Stimulated activated CD8-positive, alpha-beta memory T cell treated with anti-CD3 and anti-CD28 coated beads, Interleukin-12 subunit alpha, Interleukin-12 subunit beta, amount 100 ng/mL, for 4 hours (primary cell): Measurements from ENCODE around the gene ADSL.

Source experiments
- DNase-seq: peaks from one replicate; pipeline ENCODE4 v3.0.0-alpha.2; 2020; ENCODE audit warnings: low read depth

The ADSL gene

GRCh38 chr22:40405178-40406062, 59.1 kb downstream of the ADSL start:
- DNase-seq, result no peak

- DNase-seq, result no peak
Measured at GRCh38 chr22:40406063-40406890, 60.0 kb downstream of the ADSL start.

GRCh38 chr22:40407021-40407761, 60.9 kb downstream of the ADSL start:
- no peak for DNase-seq

- no peak for DNase-seq
Measured at GRCh38 chr22:40407831-40408717, 61.8 kb downstream of the ADSL start.

GRCh38 chr22:40408718-40409612, 62.7 kb downstream of the ADSL start:
- DNase-seq, result no peak

GRCh38 chr22:40409613-40410113, 63.4 kb downstream of the ADSL start:
- no peak for DNase-seq

GRCh38 chr22:40410272-40410671, 64.0 kb downstream of the ADSL start:
- DNase-seq, result no peak

- no peak for DNase-seq
Measured at GRCh38 chr22:40410731-40411505, 64.6 kb downstream of the ADSL start.

- no peak for DNase-seq
Measured at GRCh38 chr22:40411506-40411861, 65.2 kb downstream of the ADSL start.

- DNase-seq, result no peak
Measured at GRCh38 chr22:40412441-40412840, 66.1 kb downstream of the ADSL start.

- DNase-seq, result no peak
Measured at GRCh38 chr22:40413873-40414272, 67.6 kb downstream of the ADSL start.

- no peak for DNase-seq
Measured at GRCh38 chr22:40414311-40414710, 68.0 kb downstream of the ADSL start.

- no peak for DNase-seq
Measured at GRCh38 chr22:40414838-40415505, 68.7 kb downstream of the ADSL start.

GRCh38 chr22:40415531-40416266, 69.4 kb downstream of the ADSL start:
- DNase-seq, result no peak

- no peak for DNase-seq
Measured at GRCh38 chr22:40416267-40416570, 69.9 kb downstream of the ADSL start.

GRCh38 chr22:40416636-40417035, 70.3 kb downstream of the ADSL start:
- DNase-seq, result no peak

- DNase-seq, result no peak
Measured at GRCh38 chr22:40417041-40417440, 70.7 kb downstream of the ADSL start.

GRCh38 chr22:40417881-40418280, 71.6 kb downstream of the ADSL start:
- DNase-seq, result no peak
